Gastrocnemius medialis (tissue), 4 donors: ENCODE results near the gene LMO1. TPM values are rescaled to one million over a fixed set of nuclear protein-coding genes. Genes with fewer than 3 reads are reported as not detected.

Source experiments
- ATAC-seq, 2 donors: fragments of 150-250 bp; one replicate each; pipeline ENCODE4 v1.9.1; 2016
- DNase-seq, 2 donors: peaks; one replicate each; pipeline ENCODE4 v3.0.0-alpha.2; 2019
- H3K27ac ChIP-seq, 4 donors: fragments of 200-600 bp; sonication (generic); 1 replicate in 1 of 4; 2 replicates in 3 of 4; pipeline ENCODE4 v1.5.1; 2016 to 2018; ENCODE audit warnings: mild to moderate bottlenecking in 2 of 4, moderate library complexity in 1 of 4
- H3K27me3 ChIP-seq, 3 donors: fragments of 200-600 bp; sonication (generic) in 2 of 3; 1 replicate in 1 of 3; 2 replicates in 2 of 3; pipeline versions ENCODE4 v1.5.1 to v1.6.0; 2016 to 2019; ENCODE audit warnings: mild to moderate bottlenecking in 1 of 3, moderate library complexity in 1 of 3
- H3K36me3 ChIP-seq, 2 donors: fragments of 200-600 bp; sonication (generic) in 1 of 2; one replicate each; pipeline ENCODE4 v1.5.1; 2017 to 2018
- H3K4me1 ChIP-seq, 2 donors: fragments of 200-600 bp; sonication (generic) in 1 of 2; one replicate each; pipeline ENCODE4 v1.5.1; 2016 to 2017; ENCODE audit warnings: mild to moderate bottlenecking in 2 of 2
- H3K4me3 ChIP-seq, 4 donors: fragments of 200-600 bp; sonication (generic) in 3 of 4; 1 replicate in 1 of 4; 2 replicates in 3 of 4; pipeline ENCODE4 v1.5.1; 2016 to 2019; ENCODE audit warnings: mild to moderate bottlenecking in 2 of 4
- H3K9me3 ChIP-seq, 3 donors: fragments of 200-600 bp; sonication (generic) in 2 of 3; 1 replicate in 1 of 3; 2 replicates in 2 of 3; pipeline ENCODE4 v1.5.1; 2016 to 2019
- CTCF ChIP-seq, 5 experiments: fragments of 450-650 bp in 3 of 5; fragments of 200-600 bp in 2 of 5; sonication (generic) in 2 of 5; IDR thresholded peaks in 4 of 5; conservative IDR thresholded peaks in 1 of 5; 1 replicate in 4 of 5; 2 replicates in 1 of 5; pipeline ENCODE4 v1.5.1; 2016 to 2019; ENCODE audit warnings: antibody characterized with exemption in 5 of 5, mild to moderate bottlenecking in 3 of 5, moderate library complexity in 3 of 5
- POLR2A ChIP-seq, 2 donors: fragments of 450-650 bp; IDR thresholded peaks; one replicate each; pipeline ENCODE4 v1.6.1; 2017; ENCODE audit warnings: antibody characterized with exemption in 2 of 2, mild to moderate bottlenecking in 2 of 2, moderate library complexity in 2 of 2
- in situ Hi-C, 4 donors: fragments of 200-750 bp; cut with MboI; loops; one replicate each; pipeline versions ENCODE4 v1.15.0 to v1.8.0; 2017; ENCODE audit warnings: low sequenced_read_pairs in 4 of 4
- intact Hi-C: fragments of 100-400 bp; cut with DNase I; formaldehyde crosslinking; loops from one replicate; pipeline ENCODE4 v1.15.1; 2023; ENCODE audit warnings: low total_unique reads
- total RNA-seq, 4 donors: library from RNA; depleted of rRNA; stranded (reverse); fragments of >200 nt; gene quantifications; one replicate each; pipeline versions ENCODE4 v1.1.0 to v1.2.3, GENCODE V29; 2016

LMO1 gene
- total RNA-seq, 4 donors from 2014 or later = 2.2 to 7.0 (median 2.5) TPM

- Histone ChIP-seq H3K4me3 (no peak overlapping the region), H3K27ac (no peak overlapping the region), H3K36me3 (no peaks in the 10 kb centered on the region), H3K27me3 (no peaks in the 10 kb centered on the region), H3K9me3 (no peaks in the 10 kb centered on the region), H3K4me1 (no peaks in the 10 kb centered on the region)
- TF ChIP-seq POLR2A (IDR thresholded peaks at IDR 0.05) (no peak), CTCF (IDR thresholded peaks at IDR 0.05 in 4 of 5, conservative IDR thresholded peaks at IDR 0.05 in 1 of 5) (no peak)
- ATAC-seq (no peak), DNase-seq (no peak)
- in situ Hi-C loops = no loop called here
- intact Hi-C loops = no loop called here
Observed at GRCh38 chr11:8290081-8290810, 26.6 kb upstream of the LMO1 start.

GRCh38 chr11:8289492-8289918 is 25.8 kb upstream of the LMO1 start:
- H3K4me3 ChIP-seq = no peak overlapping the region
- H3K27ac ChIP-seq = no peak overlapping the region
- ATAC-seq (no peak), DNase-seq (no peak)
- no peaks in the 10 kb centered on the region for H3K9me3 ChIP-seq
- H3K4me1 ChIP-seq = no peaks in the 10 kb centered on the region
- TF ChIP-seq CTCF (IDR thresholded peaks at IDR 0.05 in 4 of 5, conservative IDR thresholded peaks at IDR 0.05 in 1 of 5) (no peak), POLR2A (IDR thresholded peaks at IDR 0.05) (no peak)
- in situ Hi-C loops = no loop called here
- intact Hi-C loops = no loop called here
- no peaks in the 10 kb centered on the region for H3K27me3 ChIP-seq
- no peaks in the 10 kb centered on the region for H3K36me3 ChIP-seq

GRCh38 chr11:8288824-8289491 is 25.3 kb upstream of the LMO1 start:
- intact Hi-C loops = no loop called here
- H3K27ac ChIP-seq = no peak overlapping the region
- no peak for DNase-seq
- TF ChIP-seq POLR2A (IDR thresholded peaks at IDR 0.05) (no peak), CTCF (IDR thresholded peaks at IDR 0.05 in 4 of 5, conservative IDR thresholded peaks at IDR 0.05 in 1 of 5) (no peak)
- no peaks in the 10 kb centered on the region for H3K27me3 ChIP-seq
- no peaks in the 10 kb centered on the region for H3K4me1 ChIP-seq
- no peaks in the 10 kb centered on the region for H3K9me3 ChIP-seq
- in situ Hi-C loops = no loop called here
- no peak overlapping the region for H3K4me3 ChIP-seq
- H3K36me3 ChIP-seq = no peaks in the 10 kb centered on the region
- no peak for ATAC-seq

GRCh38 chr11:8288166-8288772 is 24.6 kb upstream of the LMO1 start:
- H3K4me3 ChIP-seq = no peak overlapping the region
- in situ Hi-C loops (no loop called here), intact Hi-C loops (no loop called here)
- no peak for ATAC-seq
- H3K36me3 ChIP-seq = no peaks in the 10 kb centered on the region
- H3K27ac ChIP-seq = no peak overlapping the region
- no peak for DNase-seq
- no peaks in the 10 kb centered on the region for H3K9me3 ChIP-seq
- TF ChIP-seq POLR2A (IDR thresholded peaks at IDR 0.05) (no peak), CTCF (IDR thresholded peaks at IDR 0.05 in 4 of 5, conservative IDR thresholded peaks at IDR 0.05 in 1 of 5) (no peak)
- no peaks in the 10 kb centered on the region for H3K27me3 ChIP-seq
- peaks cover 0 to 1% of the 10 kb centered on the region in 2 donors for H3K4me1 ChIP-seq
